Neural cell (in vitro differentiated cells): ENCODE measurements around the gene TEX35. TPM values are rescaled to one million over a fixed set of nuclear protein-coding genes. Genes with fewer than 3 reads are reported as not detected.

ENCODE experiments used
- H2AFZ ChIP-seq: fragments of 200-600, 300-800 bp; sonication (generic), shearing (Covaris generic); 2 replicates; pipeline ENCODE4 v1.6.0; 2014; ENCODE audit warnings: low read depth, mild to moderate bottlenecking, antibody characterized with exemption, low read length, moderate library complexity
- H3F3A ChIP-seq: fragments of 200-600 bp; shearing (Covaris generic); 2 replicates; pipeline ENCODE4 v1.6.1; 2016; ENCODE audit warnings: mild to moderate bottlenecking, moderate library complexity, mixed read lengths, antibody characterized with exemption, low read length; ENCODE audit not compliant: insufficient read depth, poor library complexity, severe bottlenecking
- H3K27ac ChIP-seq: fragments of 200-600, 300-800 bp; sonication (generic), shearing (Covaris generic); 2 replicates; pipeline ENCODE4 v1.5.1; 2014; ENCODE audit warnings: mild to moderate bottlenecking, low read length, moderate library complexity
- H3K27me3 ChIP-seq: fragments of 300-800, 200-600 bp; sonication (generic), shearing (Covaris generic); 2 replicates; pipeline ENCODE4 v1.6.0; 2014; ENCODE audit warnings: mild to moderate bottlenecking, low read depth, low read length, moderate library complexity; ENCODE audit not compliant: insufficient read depth
- H3K36me3 ChIP-seq: fragments of 300-800, 200-600 bp; sonication (generic), shearing (Covaris generic); 2 replicates; pipeline ENCODE4 v1.5.1; 2014; ENCODE audit warnings: mild to moderate bottlenecking, antibody characterized with exemption, low read length, moderate library complexity; ENCODE audit not compliant: insufficient read depth
- H3K4me2 ChIP-seq: fragments of 300-800, 200-600 bp; sonication (generic), shearing (Covaris generic); 2 replicates; pipeline ENCODE4 v1.6.0; 2014; ENCODE audit warnings: mild to moderate bottlenecking, low read length
- H3K4me3 ChIP-seq: fragments of 300-800, 200-600 bp; sonication (generic), shearing (Covaris generic); 2 replicates; pipeline ENCODE4 v1.5.1; 2014; ENCODE audit warnings: mild to moderate bottlenecking, low read length, moderate library complexity
- H3K79me2 ChIP-seq: fragments of 200-600 bp; shearing (Covaris generic); replicated peaks from 2 replicates; pipeline ENCODE4 v1.6.0; 2014; ENCODE audit warnings: mild to moderate bottlenecking, low read length, moderate library complexity; ENCODE audit not compliant: insufficient read depth
- H3K9ac ChIP-seq: fragments of 300-800, 200-600 bp; sonication (generic), shearing (Covaris generic); 2 replicates; pipeline ENCODE4 v1.6.1; 2016; ENCODE audit warnings: mild to moderate bottlenecking, low read length, mixed read lengths
- H3K9me2 ChIP-seq: fragments of 200-600 bp; shearing (Covaris generic); 2 replicates; pipeline ENCODE4 v1.6.1; 2016; ENCODE audit warnings: mild to moderate bottlenecking, low read length, mixed read lengths; ENCODE audit not compliant: insufficient read depth
- H3K9me3 ChIP-seq: fragments of 200-600, 300-800 bp; sonication (generic), shearing (Covaris generic); 2 replicates; pipeline ENCODE4 v1.6.1; 2016; ENCODE audit warnings: mild to moderate bottlenecking, mixed run types, low read length, moderate library complexity, mixed read lengths
- H4K20me1 ChIP-seq: fragments of 200-600 bp; shearing (Covaris generic); 2 replicates; pipeline ENCODE4 v1.6.1; 2016; ENCODE audit warnings: mild to moderate bottlenecking, mixed run types; ENCODE audit not compliant: insufficient read depth
- CTCF ChIP-seq: fragments of 450-650 bp; IDR thresholded peaks from 2 replicates; pipeline ENCODE4 v1.5.1; 2014; ENCODE audit warnings: antibody characterized with exemption, mild to moderate bottlenecking, moderate library complexity; ENCODE audit not compliant: poor library complexity, severe bottlenecking
- EP300 ChIP-seq: fragments of 450-650 bp; conservative IDR thresholded peaks from 2 replicates; pipeline ENCODE4 v1.6.1; 2014; ENCODE audit warnings: antibody characterized with exemption, mild to moderate bottlenecking, moderate library complexity; ENCODE audit not compliant: poor library complexity, severe bottlenecking
- EZH2 ChIP-seq: fragments of 200-600, 300-800 bp; shearing (Covaris generic), sonication (generic); IDR thresholded peaks from 2 replicates; pipeline ENCODE4 v1.6.1; 2014; ENCODE audit warnings: antibody characterized with exemption, low read length, borderline replicate concordance, mild to moderate bottlenecking; ENCODE audit not compliant: insufficient read depth, poor library complexity, severe bottlenecking
- MXI1 ChIP-seq: fragments of 450-650 bp; conservative IDR thresholded peaks from 2 replicates; pipeline ENCODE4 v1.6.1; 2014; ENCODE audit warnings: antibody characterized with exemption, mild to moderate bottlenecking; ENCODE audit not compliant: poor library complexity, severe bottlenecking
- POLR2AphosphoS5 ChIP-seq: IDR thresholded peaks from 2 replicates; pipeline ENCODE4 v1.6.1; 2012
- RAD21 ChIP-seq: fragments of 450-650 bp; conservative IDR thresholded peaks from 2 replicates; pipeline ENCODE4 v1.6.1; 2014; ENCODE audit warnings: antibody characterized with exemption, mild to moderate bottlenecking, moderate library complexity
- SMC3 ChIP-seq: fragments of 450-650 bp; conservative IDR thresholded peaks from 2 replicates; pipeline ENCODE4 v1.6.1; 2014; ENCODE audit warnings: antibody characterized with exemption, mild to moderate bottlenecking, moderate library complexity; ENCODE audit not compliant: poor library complexity
- TAF1 ChIP-seq: IDR thresholded peaks from 2 replicates; pipeline ENCODE4 v1.6.1; 2012; ENCODE audit warnings: low read depth
- polyA plus RNA-seq: library from polyadenylated mRNA; depleted of rRNA; stranded (reverse); fragments of >200 nt; gene quantifications from 2 replicates; pipeline ENCODE4 v1.2.3, GENCODE V29; 2014
- TF ChIP-seq, protein P1 (sequence below): IDR thresholded peaks from 2 replicates; pipeline ENCODE4 v1.6.1; 2012; ENCODE audit warnings: borderline replicate concordance

TEX35 gene
- polyA plus RNA-seq, 1 donor from 2014 or later, result not detected

GRCh38 chr1:178551307-178551706, 38.4 kb downstream of the TEX35 start:
- H3K36me3 ChIP-seq, result no peaks in the 10 kb centered on the region
- no peaks in the 10 kb centered on the region for H4K20me1 ChIP-seq
- no peaks in the 10 kb centered on the region for H3K9me2 ChIP-seq
- TF ChIP-seq MXI1 (no peak), CTCF (no peak), SMC3 (no peak), TAF1 (no peak), EZH2 (no peak), POLR2AphosphoS5 (no peak), RAD21 (no peak), EP300 (no peak)
- TF ChIP-seq, protein P1, sequence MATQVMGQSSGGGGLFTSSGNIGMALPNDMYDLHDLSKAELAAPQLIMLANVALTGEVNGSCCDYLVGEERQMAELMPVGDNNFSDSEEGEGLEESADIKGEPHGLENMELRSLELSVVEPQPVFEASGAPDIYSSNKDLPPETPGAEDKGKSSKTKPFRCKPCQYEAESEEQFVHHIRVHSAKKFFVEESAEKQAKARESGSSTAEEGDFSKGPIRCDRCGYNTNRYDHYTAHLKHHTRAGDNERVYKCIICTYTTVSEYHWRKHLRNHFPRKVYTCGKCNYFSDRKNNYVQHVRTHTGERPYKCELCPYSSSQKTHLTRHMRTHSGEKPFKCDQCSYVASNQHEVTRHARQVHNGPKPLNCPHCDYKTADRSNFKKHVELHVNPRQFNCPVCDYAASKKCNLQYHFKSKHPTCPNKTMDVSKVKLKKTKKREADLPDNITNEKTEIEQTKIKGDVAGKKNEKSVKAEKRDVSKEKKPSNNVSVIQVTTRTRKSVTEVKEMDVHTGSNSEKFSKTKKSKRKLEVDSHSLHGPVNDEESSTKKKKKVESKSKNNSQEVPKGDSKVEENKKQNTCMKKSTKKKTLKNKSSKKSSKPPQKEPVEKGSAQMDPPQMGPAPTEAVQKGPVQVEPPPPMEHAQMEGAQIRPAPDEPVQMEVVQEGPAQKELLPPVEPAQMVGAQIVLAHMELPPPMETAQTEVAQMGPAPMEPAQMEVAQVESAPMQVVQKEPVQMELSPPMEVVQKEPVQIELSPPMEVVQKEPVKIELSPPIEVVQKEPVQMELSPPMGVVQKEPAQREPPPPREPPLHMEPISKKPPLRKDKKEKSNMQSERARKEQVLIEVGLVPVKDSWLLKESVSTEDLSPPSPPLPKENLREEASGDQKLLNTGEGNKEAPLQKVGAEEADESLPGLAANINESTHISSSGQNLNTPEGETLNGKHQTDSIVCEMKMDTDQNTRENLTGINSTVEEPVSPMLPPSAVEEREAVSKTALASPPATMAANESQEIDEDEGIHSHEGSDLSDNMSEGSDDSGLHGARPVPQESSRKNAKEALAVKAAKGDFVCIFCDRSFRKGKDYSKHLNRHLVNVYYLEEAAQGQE, result no peak
- no peaks in the 10 kb centered on the region for H3K9me3 ChIP-seq
- H3K27me3 ChIP-seq, result no peaks in the 10 kb centered on the region
- H3K79me2 ChIP-seq, result no peaks in the 10 kb centered on the region
- H2AFZ ChIP-seq, result no peak overlapping the region
- no peak overlapping the region for H3K27ac ChIP-seq
- H3K4me3 ChIP-seq, result no peak overlapping the region
- no peak overlapping the region for H3K9ac ChIP-seq
- H3K4me2 ChIP-seq, result no peak overlapping the region
- no peaks in the 10 kb centered on the region for H3F3A ChIP-seq

DNA sequence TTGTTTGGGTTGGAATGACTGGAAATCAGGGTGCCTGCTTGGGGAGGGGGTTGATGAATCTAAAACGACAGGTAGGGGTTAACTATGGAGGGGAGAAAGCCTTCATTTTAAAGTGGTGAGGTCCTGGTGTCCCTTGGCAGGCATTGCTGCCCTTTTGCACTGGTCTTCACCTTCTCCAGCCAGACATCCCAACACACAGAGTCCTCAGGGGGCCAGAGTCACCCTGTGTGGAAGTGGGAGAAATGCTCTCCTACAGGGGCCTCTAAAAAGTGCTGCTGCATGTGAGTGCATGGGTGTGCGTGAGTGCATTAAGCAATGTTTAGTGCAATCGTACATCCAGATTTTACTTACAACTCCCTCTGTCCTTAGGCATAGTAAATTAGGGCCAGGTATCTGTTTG, 39.0 kb downstream of the TEX35 start:
- no peak for TF ChIP-seq SMC3
- TF ChIP-seq, protein P1, result no peak
- Histone ChIP-seq H3K9me3 (no peaks in the 10 kb centered on the region), H3K4me2 (no peak overlapping the region), H2AFZ (no peak overlapping the region), H3K36me3 (no peaks in the 10 kb centered on the region), H3K9me2 (no peaks in the 10 kb centered on the region), H3K27me3 (no peaks in the 10 kb centered on the region), H3K4me3 (no peak overlapping the region), H3F3A (no peaks in the 10 kb centered on the region), H3K79me2 (no peaks in the 10 kb centered on the region), H3K9ac (no peak overlapping the region), H4K20me1 (no peaks in the 10 kb centered on the region), H3K27ac (no peak overlapping the region)
